Esophagus (tissue), 2 donors: ENCODE measurements around the gene ADORA1. TPM values are rescaled to one million over a fixed set of nuclear protein-coding genes. Genes with fewer than 3 reads are reported as not detected.

Source experiments
- H3K27ac ChIP-seq, 2 donors: one replicate each; pipeline ENCODE4 v1.5.1; 2013; ENCODE audit warnings: low read depth in 2 of 2, mild to moderate bottlenecking in 2 of 2, inconsistent platforms in 1 of 2, low read length in 1 of 2, moderate library complexity in 1 of 2
- H3K27me3 ChIP-seq, 2 donors: one replicate each; pipeline ENCODE4 v1.6.1; 2013; ENCODE audit warnings: low read length in 2 of 2, control low read depth in 1 of 2, mild to moderate bottlenecking in 1 of 2; ENCODE audit not compliant: insufficient read depth in 2 of 2, control insufficient read depth in 1 of 2
- H3K36me3 ChIP-seq, 2 donors: one replicate each; pipeline ENCODE4 v1.6.1; 2013; ENCODE audit warnings: low read length in 1 of 2; ENCODE audit not compliant: control insufficient read depth in 2 of 2, insufficient read depth in 2 of 2
- H3K4me1 ChIP-seq, 2 donors: one replicate each; pipeline ENCODE4 v1.6.1; 2013; ENCODE audit warnings: low read length in 1 of 2; ENCODE audit not compliant: control insufficient read depth in 2 of 2, insufficient read depth in 2 of 2
- H3K4me3 ChIP-seq, 2 donors: one replicate each; pipeline ENCODE4 v1.5.1; 2013; ENCODE audit warnings: low read length in 2 of 2, mild to moderate bottlenecking in 2 of 2, low read depth in 1 of 2, moderate library complexity in 1 of 2
- H3K9me3 ChIP-seq, 2 donors: one replicate each; pipeline ENCODE4 v1.6.1; 2013; ENCODE audit warnings: mild to moderate bottlenecking in 2 of 2, low read depth in 1 of 2, low read length in 1 of 2, moderate library complexity in 1 of 2; ENCODE audit not compliant: control insufficient read depth in 2 of 2, insufficient read depth in 1 of 2
- WGBS, 2 donors: extraction: QIAGEN DNeasy Blood & Tissue Kit; methylation state at CpG; one replicate each; pipeline ENCODE4 v1.1.7; 2013; 5-methylcytosine and 5-hydroxymethylcytosine counted together
- polyA plus RNA-seq, 2 donors: library from polyadenylated mRNA; stranded (reverse); fragments of 200-250 nt; gene quantifications; one replicate each; pipeline ENCODE4 v1.2.3, GENCODE V29; 2013
- donor health status: healthy with polysubstance abuse.
- donor health status: Bipolar disorder and iron deficiency.

ADORA1 gene
- polyA plus RNA-seq, 2 donors = 0.22 to 0.26 TPM

- H3K9me3 ChIP-seq = no peaks in the 10 kb centered on the region
- H3K27me3 ChIP-seq = no peaks in the 10 kb centered on the region
- H3K27ac ChIP-seq = no peak overlapping the region
- 96 to 97% methylated on average over 2 of the region's 2 CpGs for WGBS, 2 donors
- H3K4me3 ChIP-seq = no peak overlapping the region
- H3K4me1 ChIP-seq = no peaks in the 10 kb centered on the region
- H3K36me3 ChIP-seq = no peaks in the 10 kb centered on the region
Measured at GRCh38 chr1:203146042-203146369, 18.5 kb downstream of the ADORA1 start.

- 77 to 85% methylated on average over 7 of the region's 7 CpGs for WGBS, 2 donors
- no peaks in the 10 kb centered on the region for H3K36me3 ChIP-seq
- H3K4me3 ChIP-seq = no peak overlapping the region
- H3K4me1 ChIP-seq = no peaks in the 10 kb centered on the region
- H3K27me3 ChIP-seq = no peaks in the 10 kb centered on the region
- H3K27ac ChIP-seq = no peak overlapping the region
- H3K9me3 ChIP-seq = no peaks in the 10 kb centered on the region
Measured at GRCh38 chr1:203146537-203146936, 19.0 kb downstream of the ADORA1 start.

GRCh38 chr1:203147376-203147775, 19.9 kb downstream of the ADORA1 start:
- Histone ChIP-seq H3K27ac (no peak overlapping the region), H3K4me3 (no peak overlapping the region), H3K9me3 (no peaks in the 10 kb centered on the region), H3K36me3 (no peaks in the 10 kb centered on the region), H3K4me1 (no peaks in the 10 kb centered on the region), H3K27me3 (no peaks in the 10 kb centered on the region)
- 81 to 83% methylated on average over 5 of the region's 5 CpGs for WGBS, 2 donors

DNA sequence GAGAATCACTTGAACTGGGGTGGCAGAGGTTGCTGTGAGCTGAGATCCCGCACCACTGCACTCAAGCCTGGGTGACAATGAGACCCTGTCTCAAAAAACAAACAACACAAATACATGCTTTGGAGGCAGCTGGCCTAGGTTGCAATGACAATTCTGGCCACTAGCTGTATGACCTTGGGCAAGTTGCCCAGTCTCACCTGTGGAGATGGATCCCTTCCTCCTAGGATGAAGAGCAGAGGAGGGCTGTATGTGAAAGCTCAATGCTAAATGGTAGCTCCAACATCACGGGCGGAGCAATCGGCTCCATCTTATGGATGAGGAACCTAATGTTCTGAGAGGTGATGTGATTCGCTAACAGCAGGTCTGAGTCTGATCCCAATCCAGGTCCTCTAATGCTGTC, 20.6 kb downstream of the ADORA1 start:
- 89 to 96% methylated on average over 5 of the region's 5 CpGs for WGBS, 2 donors
- no peaks in the 10 kb centered on the region for H3K4me1 ChIP-seq
- H3K36me3 ChIP-seq = no peaks in the 10 kb centered on the region
- no peak overlapping the region for H3K4me3 ChIP-seq
- no peak overlapping the region for H3K27ac ChIP-seq
- no peaks in the 10 kb centered on the region for H3K27me3 ChIP-seq
- no peaks in the 10 kb centered on the region for H3K9me3 ChIP-seq

DNA sequence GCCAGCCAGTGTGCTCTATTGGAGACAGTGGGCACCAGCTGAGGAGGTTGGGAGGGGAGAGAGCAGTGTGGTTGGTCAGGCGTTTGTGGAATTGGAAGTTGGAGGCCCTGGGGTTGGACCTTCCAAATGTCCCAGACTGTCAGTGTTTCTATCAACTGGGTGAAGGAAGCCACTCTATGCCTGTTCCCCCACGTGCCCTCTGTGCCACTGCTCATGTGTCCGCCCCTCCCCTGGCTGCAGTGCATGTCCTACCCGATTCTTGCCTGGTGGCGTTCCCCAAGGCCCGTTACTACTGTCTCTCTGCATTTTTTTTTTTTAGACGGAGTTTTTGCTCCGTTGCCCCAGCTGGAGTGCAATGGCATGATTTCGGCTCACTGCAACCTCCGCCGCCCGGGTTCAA, 21.1 kb downstream of the ADORA1 start:
- no peak overlapping the region for H3K27ac ChIP-seq
- H3K4me1 ChIP-seq = no peaks in the 10 kb centered on the region
- WGBS, 2 donors = 89 to 91% methylated on average over 12 of the region's 12 CpGs
- no peak overlapping the region for H3K4me3 ChIP-seq
- H3K27me3 ChIP-seq = no peaks in the 10 kb centered on the region
- H3K9me3 ChIP-seq = no peaks in the 10 kb centered on the region
- H3K36me3 ChIP-seq = no peaks in the 10 kb centered on the region

DNA sequence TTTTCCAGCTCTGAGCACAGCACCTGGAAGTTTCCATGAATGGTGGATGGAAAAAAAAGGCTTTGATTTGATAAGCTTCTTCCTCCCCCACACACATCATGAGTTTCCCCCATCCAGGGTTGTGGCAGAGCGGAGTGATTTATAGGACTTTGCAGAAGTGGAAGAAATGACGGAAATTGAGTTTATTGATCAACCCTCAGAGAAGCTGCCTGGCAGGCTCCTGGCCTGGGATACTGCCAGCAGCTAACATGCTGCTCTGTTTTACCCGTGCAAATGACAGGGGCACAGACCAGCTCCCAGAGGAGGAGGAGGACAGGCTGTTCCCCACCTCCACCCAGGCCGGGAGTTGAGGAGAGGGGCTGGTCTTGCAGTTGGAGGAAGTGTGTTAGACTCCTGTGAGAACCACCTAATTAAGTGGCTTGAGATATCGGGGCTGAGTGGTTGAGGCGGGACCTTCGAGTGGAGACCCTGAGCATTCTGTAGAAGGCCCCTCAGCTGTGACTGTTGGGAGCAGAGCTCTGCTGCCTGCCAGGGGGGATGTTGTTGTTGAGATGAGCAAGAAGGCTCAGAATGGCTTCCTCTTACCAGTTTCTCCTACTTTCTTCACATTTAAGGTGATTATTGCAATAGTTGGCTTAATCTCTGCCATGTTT, 21.8 kb downstream of the ADORA1 start:
- Histone ChIP-seq H3K4me3 (no peak overlapping the region), H3K27ac (no peak overlapping the region), H3K36me3 (no peaks in the 10 kb centered on the region), H3K9me3 (no peaks in the 10 kb centered on the region), H3K4me1 (no peaks in the 10 kb centered on the region), H3K27me3 (no peaks in the 10 kb centered on the region)
- WGBS, 2 donors = 60 to 77% methylated on average over 7 of the region's 7 CpGs

DNA sequence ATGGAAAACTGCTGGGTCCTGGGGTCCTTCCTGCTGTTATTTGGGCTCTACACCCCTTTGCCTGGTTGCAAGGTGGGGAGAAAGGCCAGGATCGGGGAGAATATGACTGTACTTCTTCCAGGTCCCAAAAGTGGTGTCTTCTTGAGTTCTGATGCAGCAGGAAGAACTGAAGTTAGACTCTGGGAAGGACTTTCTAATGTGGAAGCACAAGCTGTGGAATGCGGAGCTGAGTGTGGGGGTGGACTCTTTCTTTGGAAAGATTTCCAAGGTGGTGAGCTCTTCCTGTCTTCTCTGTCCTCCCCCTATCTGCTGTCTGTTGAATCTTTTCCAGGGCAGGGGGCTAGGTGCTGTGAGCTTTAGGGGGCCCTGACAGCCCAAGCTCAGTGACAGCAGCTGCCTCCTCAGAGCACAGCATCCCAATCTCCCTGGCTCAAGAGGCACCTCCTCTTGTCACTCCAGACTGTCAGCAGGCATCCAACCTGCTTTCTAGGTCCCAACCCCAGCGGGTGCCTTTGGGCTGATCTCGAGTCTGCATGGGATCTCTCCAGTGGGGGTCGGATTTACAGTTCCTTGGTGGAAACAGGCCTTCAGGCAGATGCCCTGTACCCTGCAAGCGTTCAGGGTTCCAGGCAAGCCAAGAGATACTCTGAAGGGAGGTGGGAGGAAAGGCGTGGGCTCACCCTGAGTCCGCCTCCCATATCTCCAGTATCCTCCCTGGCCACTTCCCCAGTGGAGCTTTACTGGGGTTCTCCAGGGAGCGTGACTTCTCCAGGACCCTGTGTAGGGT, 23.2 kb downstream of the ADORA1 start:
- 77 to 83% methylated on average over 9 of the region's 9 CpGs for WGBS, 2 donors

GRCh38 chr1:203151362-203152157, 24.0 kb downstream of the ADORA1 start:
- Histone ChIP-seq H3K27ac (no peak overlapping the region), H3K27me3 (no peaks in the 10 kb centered on the region), H3K4me1 (no peaks in the 10 kb centered on the region), H3K4me3 (no peak overlapping the region), H3K36me3 (no peaks in the 10 kb centered on the region), H3K9me3 (no peaks in the 10 kb centered on the region)
- WGBS, 2 donors = 62 to 64% methylated on average over 9 of the region's 9 CpGs

More for the DNA sequence above, 23.2 kb downstream of the ADORA1 start:
- Histone ChIP-seq H3K9me3 (no peaks in the 10 kb centered on the region), H3K4me3 (no peak overlapping the region), H3K27ac (no peak overlapping the region), H3K4me1 (no peaks in the 10 kb centered on the region), H3K36me3 (no peaks in the 10 kb centered on the region), H3K27me3 (no peaks in the 10 kb centered on the region)

GRCh38 chr1:203152158-203153034, 24.9 kb downstream of the ADORA1 start:
- no peak overlapping the region for H3K27ac ChIP-seq
- no peaks in the 10 kb centered on the region for H3K36me3 ChIP-seq
- no peaks in the 10 kb centered on the region for H3K9me3 ChIP-seq
- H3K4me3 ChIP-seq = no peak overlapping the region
- 62 to 79% methylated on average over 10 of the region's 10 CpGs for WGBS, 2 donors
- no peaks in the 10 kb centered on the region for H3K27me3 ChIP-seq
- H3K4me1 ChIP-seq = no peaks in the 10 kb centered on the region
